Psoas muscle (tissue), 8 donors: ENCODE results near the gene OCA2. TPM values are rescaled to one million over a fixed set of nuclear protein-coding genes. Genes with fewer than 3 reads are reported as not detected.

ENCODE experiments used
- ATAC-seq, 4 donors: fragments of 200-7000 bp; cut with Tn5 transposase; one replicate each; pipeline ENCODE4 v1.9.1; 2020; ENCODE audit warnings: moderate library complexity in 3 of 4, mild to moderate bottlenecking in 2 of 4
- DNase-seq, 2 donors: peaks; one replicate each; pipeline ENCODE4 v3.0.0-alpha.2; 2020
- H3K27ac ChIP-seq: fragments of 200-600 bp; one replicate; pipeline ENCODE4 v1.8.0; 2022
- H3K27me3 ChIP-seq, 3 donors: fragments of 200-600 bp in 1 of 3; one replicate each; pipeline versions ENCODE4 v1.6.1 to v1.8.0; 2013 to 2022; ENCODE audit warnings: low read length in 2 of 3, mild to moderate bottlenecking in 2 of 3, moderate library complexity in 1 of 3; ENCODE audit not compliant: insufficient read depth in 3 of 3
- H3K36me3 ChIP-seq, 2 donors: fragments of 200-600 bp in 1 of 2; one replicate each; pipeline versions ENCODE4 v1.6.1 to v1.8.0; 2013 to 2022; ENCODE audit warnings: low read depth in 1 of 2, mild to moderate bottlenecking in 1 of 2, moderate library complexity in 1 of 2; ENCODE audit not compliant: insufficient read depth in 1 of 2
- H3K4me1 ChIP-seq: fragments of 200-600 bp; one replicate; pipeline ENCODE4 v1.8.0; 2022
- H3K4me3 ChIP-seq: fragments of 200-600 bp; one replicate; pipeline ENCODE4 v1.8.0; 2022; ENCODE audit warnings: mild to moderate bottlenecking
- H3K9me3 ChIP-seq: fragments of 200-600 bp; one replicate; pipeline ENCODE4 v1.8.0; 2022
- CTCF ChIP-seq: fragments of 200-600 bp; IDR thresholded peaks from one replicate; pipeline ENCODE4 v1.8.0; 2022; ENCODE audit warnings: antibody characterized with exemption
- WGBS, 3 donors: extraction: QIAGEN DNeasy Blood & Tissue Kit; methylation state at CpG; one replicate each; pipeline versions ENCODE4 v1.1.6 to v1.1.7; 2013; 5-methylcytosine and 5-hydroxymethylcytosine counted together
- intact Hi-C, 2 donors: fragments of 100-400 bp; cut with DNase I; formaldehyde crosslinking; loops; one replicate each; pipeline versions ENCODE4 v1.11.0 to v1.14.2; 2022
- polyA plus RNA-seq, 3 donors: library from polyadenylated mRNA; stranded (reverse); fragments of 200-250 nt; gene quantifications; one replicate each; pipeline ENCODE4 v1.2.3, GENCODE V29; 2013
- total RNA-seq, 4 donors: library from RNA; stranded (reverse); fragmentation: NEBNext Ultra II Directional in 2 of 4; extraction: Animal tissue kit (Norgen Biotek cat#: 25700) in 2 of 4; gene quantifications; one replicate each; pipeline versions ENCODE4 v1.2.1 to v1.2.4, GENCODE V29; 2021 to 2023
- donor health status: healthy with polysubstance abuse.
- donor health status: DM: no; HTN: no; CAD: no; lungs with moderate emphysema.
- donor health status: Bipolar disorder and iron deficiency.
- donor health status: healthy.
- donor health status: DM: yes; HTN: yes; CAD: no.
- donor health status: DM: no; HTN: no; CAD: no.
- donor health status: DM: no; HTN: no; CAD: no.
- donor health status: DM: yes; HTN: yes; CAD: no.

The OCA2 gene
- total and polyA plus RNA-seq, 7 donors, result 0.03 to 0.52 (median 0.17) TPM; not detected in 2

GRCh38 chr15:27855137-27855536 is 244.0 kb downstream of the OCA2 start:
- no peaks in the 10 kb centered on the region for H3K27me3 ChIP-seq
- no peak overlapping the region for H3K4me3 ChIP-seq
- intact Hi-C loops, result no loop called here
- H3K36me3 ChIP-seq, result no peaks in the 10 kb centered on the region
- 94 to 100% (median 96%) methylated on average over 4 of the region's 4 CpGs for WGBS, 3 donors
- ATAC-seq (no peak), DNase-seq (peak in 1 of 2 donors; percentile 22)
- H3K27ac ChIP-seq, result no peak overlapping the region
- peaks cover 6% of the 10 kb centered on the region for H3K9me3 ChIP-seq
- no peaks in the 10 kb centered on the region for H3K4me1 ChIP-seq
- TF ChIP-seq CTCF, result no peak

- no peak overlapping the region for H3K27ac ChIP-seq
- no peaks in the 10 kb centered on the region for H3K36me3 ChIP-seq
- H3K4me1 ChIP-seq, result no peaks in the 10 kb centered on the region
- ATAC-seq, result no peak
- 89 to 91% (median 91%) methylated on average over 10 of the region's 10 CpGs for WGBS, 3 donors
- intact Hi-C loops, result no loop called here
- H3K9me3 ChIP-seq, result peaks cover 6% of the 10 kb centered on the region
- no peaks in the 10 kb centered on the region for H3K27me3 ChIP-seq
- peak in 1 of 2 donors; percentile 2 for DNase-seq
- TF ChIP-seq CTCF, result no peak
- H3K4me3 ChIP-seq, result no peak overlapping the region
Measured at GRCh38 chr15:27854601-27855000, 244.5 kb downstream of the OCA2 start.

- no peak for TF ChIP-seq CTCF
- WGBS, 3 donors, result 88 to 94% (median 89%) methylated on average over 15 of the region's 15 CpGs
- H3K9me3 ChIP-seq, result peaks cover 6% of the 10 kb centered on the region
- ATAC-seq (no peak), DNase-seq (peak in 1 of 2 donors; percentile 26)
- H3K4me3 ChIP-seq, result no peak overlapping the region
- no peaks in the 10 kb centered on the region for H3K36me3 ChIP-seq
- intact Hi-C loops, result no loop called here
- no peaks in the 10 kb centered on the region for H3K4me1 ChIP-seq
- no peak overlapping the region for H3K27ac ChIP-seq
- no peaks in the 10 kb centered on the region for H3K27me3 ChIP-seq
Measured at GRCh38 chr15:27853624-27854455, 245.3 kb downstream of the OCA2 start.

- H3K27ac ChIP-seq, result no peak overlapping the region
- 64 to 73% (median 69%) methylated on average over 4 of the region's 4 CpGs for WGBS, 3 donors
- H3K36me3 ChIP-seq, result no peaks in the 10 kb centered on the region
- no peaks in the 10 kb centered on the region for H3K9me3 ChIP-seq
- DNase-seq, result no peak
- no peaks in the 10 kb centered on the region for H3K4me1 ChIP-seq
- ATAC-seq, result no peak
- intact Hi-C loops, result no loop called here
- no peak overlapping the region for H3K4me3 ChIP-seq
- TF ChIP-seq CTCF, result no peak
- no peaks in the 10 kb centered on the region for H3K27me3 ChIP-seq
Measured at GRCh38 chr15:27851858-27852210, 247.3 kb downstream of the OCA2 start.
